H9 (cell line): ENCODE measurements around the gene RC3H1. TPM values are rescaled to one million over a fixed set of nuclear protein-coding genes. Genes with fewer than 3 reads are reported as not detected.

Experiments used
- DNase-seq: peaks from one replicate; pipeline ENCODE4 v3.0.0-alpha.2; 2017
- H2AFZ ChIP-seq: one replicate; pipeline ENCODE4 v1.6.1; 2013; ENCODE audit warnings: mild to moderate bottlenecking, low read length, control low read depth, moderate library complexity
- H2AK5ac ChIP-seq: 2 replicates; pipeline ENCODE4 v1.6.1; 2013; ENCODE audit warnings: low read length, control low read depth, mixed read lengths; ENCODE audit not compliant: insufficient read length
- H2BK120ac ChIP-seq: one replicate; pipeline ENCODE4 v1.6.1; 2013; ENCODE audit warnings: low read depth, mild to moderate bottlenecking, low read length, control low read depth, inconsistent platforms; ENCODE audit not compliant: poor library complexity, severe bottlenecking
- H2BK12ac ChIP-seq: 2 replicates; pipeline ENCODE4 v1.6.1; 2013; ENCODE audit warnings: low read length, control low read depth, mixed read lengths, low read depth; ENCODE audit not compliant: insufficient read length
- H2BK15ac ChIP-seq: 2 replicates; pipeline ENCODE4 v1.6.1; 2013; ENCODE audit warnings: low read depth, low read length, control low read depth
- H2BK20ac ChIP-seq: one replicate; pipeline ENCODE4 v1.6.1; 2013; ENCODE audit warnings: low read depth, mild to moderate bottlenecking, low read length, control low read depth, inconsistent platforms; ENCODE audit not compliant: poor library complexity, severe bottlenecking
- H2BK5ac ChIP-seq: 2 replicates; pipeline ENCODE4 v1.6.1; 2013; ENCODE audit warnings: low read length, control low read depth, mixed read lengths; ENCODE audit not compliant: insufficient read length
- H3K14ac ChIP-seq: 2 replicates; pipeline ENCODE4 v1.6.1; 2013; ENCODE audit warnings: low read length, control low read depth; ENCODE audit not compliant: insufficient read depth
- H3K18ac ChIP-seq: 2 replicates; pipeline ENCODE4 v1.6.1; 2013; ENCODE audit warnings: low read depth, mild to moderate bottlenecking, mixed read lengths, low read length, control low read depth; ENCODE audit not compliant: insufficient read length
- H3K23ac ChIP-seq: 2 replicates; pipeline ENCODE4 v1.6.1; 2013; ENCODE audit warnings: low read length, control low read depth, mixed read lengths, low read depth; ENCODE audit not compliant: insufficient read length
- H3K23me2 ChIP-seq: 2 replicates; pipeline ENCODE4 v1.6.1; 2013; ENCODE audit warnings: low read depth, mild to moderate bottlenecking, mixed read lengths, low read length, control low read depth; ENCODE audit not compliant: insufficient read length, poor library complexity, severe bottlenecking
- H3K27ac ChIP-seq: 2 replicates; pipeline ENCODE4 v1.5.1; 2013; ENCODE audit warnings: low read length, control low read depth, mixed read lengths, low read depth; ENCODE audit not compliant: insufficient read length
- H3K27me3 ChIP-seq: 2 replicates; pipeline ENCODE4 v1.6.1; 2013; ENCODE audit warnings: low read length, control low read depth, inconsistent platforms; ENCODE audit not compliant: insufficient read depth
- H3K4ac ChIP-seq: 2 replicates; pipeline ENCODE4 v1.6.1; 2013; ENCODE audit warnings: low read depth, mild to moderate bottlenecking, control low read depth, inconsistent platforms, low read length, moderate library complexity
- H3K4me1 ChIP-seq: 2 replicates; pipeline ENCODE4 v1.6.1; 2013; ENCODE audit warnings: low read length, control low read depth, inconsistent platforms; ENCODE audit not compliant: insufficient read depth
- H3K4me2 ChIP-seq: 2 replicates; pipeline ENCODE4 v1.6.1; 2013; ENCODE audit warnings: low read length, control low read depth, mixed read lengths; ENCODE audit not compliant: insufficient read length, insufficient read depth
- H3K56ac ChIP-seq: 2 replicates; pipeline ENCODE4 v1.6.1; 2013; ENCODE audit warnings: low read depth, mild to moderate bottlenecking, mixed read lengths, low read length, control low read depth; ENCODE audit not compliant: insufficient read length
- H3K79me1 ChIP-seq: 2 replicates; pipeline ENCODE4 v1.6.1; 2013; ENCODE audit warnings: low read depth, mild to moderate bottlenecking, moderate library complexity, low read length, control low read depth, inconsistent platforms; ENCODE audit not compliant: insufficient read depth, poor library complexity, severe bottlenecking
- H3K79me2 ChIP-seq: 2 replicates; pipeline ENCODE4 v1.6.1; 2013; ENCODE audit warnings: low read length, control low read depth, inconsistent platforms; ENCODE audit not compliant: insufficient read depth
- H3K9ac ChIP-seq: 2 replicates; pipeline ENCODE4 v1.6.1; 2013; ENCODE audit warnings: low read length, control low read depth, mixed read lengths; ENCODE audit not compliant: insufficient read length; ENCODE audit errors: extremely low read depth
- H3K9me3 ChIP-seq: one replicate; pipeline ENCODE4 v1.6.1; 2013; ENCODE audit warnings: low read depth, low read length, inconsistent platforms; ENCODE audit not compliant: control insufficient read depth
- H3T11ph ChIP-seq: one replicate; pipeline ENCODE4 v1.6.1; 2013; ENCODE audit warnings: mild to moderate bottlenecking, low read length, control low read depth, inconsistent platforms
- H4K20me1 ChIP-seq: one replicate; pipeline ENCODE4 v1.6.1; 2013; ENCODE audit not compliant: control insufficient read depth, insufficient read length, insufficient read depth
- H4K5ac ChIP-seq: 2 replicates; pipeline ENCODE4 v1.6.1; 2013; ENCODE audit warnings: low read depth, mild to moderate bottlenecking, mixed read lengths, low read length, control low read depth; ENCODE audit not compliant: insufficient read length
- H4K8ac ChIP-seq: replicated peaks from 2 replicates; pipeline ENCODE4 v1.6.1; 2013; ENCODE audit warnings: low read length, control low read depth, mixed read lengths, low read depth; ENCODE audit not compliant: insufficient read length
- H4K91ac ChIP-seq: 2 replicates; pipeline ENCODE4 v1.6.1; 2013; ENCODE audit warnings: low read depth, mild to moderate bottlenecking, moderate library complexity, mixed read lengths, low read length, control low read depth; ENCODE audit not compliant: insufficient read length
- H3K27ac Mint-ChIP-seq, 3 experiments: 2 replicates in 2 of 3; 3 replicates in 1 of 3; pipeline ENCODE4 v1.8.0; 2020 to 2021; ENCODE audit warnings: mixed read lengths in 3 of 3, mild to moderate bottlenecking in 1 of 3, moderate library complexity in 1 of 3
- H3K27me3 Mint-ChIP-seq: 2 replicates; pipeline ENCODE4 v1.8.0; 2021; ENCODE audit warnings: low read depth, mild to moderate bottlenecking, moderate library complexity, mixed read lengths
- H3K36me3 Mint-ChIP-seq, 3 experiments: 2 replicates in 2 of 3; 3 replicates in 1 of 3; pipeline ENCODE4 v1.8.0; 2020 to 2021; ENCODE audit warnings: low read depth in 3 of 3, mixed read lengths in 3 of 3; ENCODE audit not compliant: insufficient read depth in 1 of 3
- H3K4me1 Mint-ChIP-seq, 2 experiments: 2 replicates each; pipeline ENCODE4 v1.8.0; 2020; ENCODE audit warnings: mixed read lengths in 2 of 2
- H3K4me3 Mint-ChIP-seq, 2 experiments: 2 replicates in 1 of 2; 3 replicates in 1 of 2; pipeline ENCODE4 v1.8.0; 2020 to 2021; ENCODE audit warnings: mild to moderate bottlenecking in 2 of 2, mixed read lengths in 2 of 2, moderate library complexity in 1 of 2
- H3K9me3 Mint-ChIP-seq, 2 experiments: 2 replicates in 1 of 2; 3 replicates in 1 of 2; pipeline ENCODE4 v1.8.0; 2020; ENCODE audit warnings: mild to moderate bottlenecking in 2 of 2, mixed read lengths in 2 of 2, moderate library complexity in 1 of 2
- CTCF ChIP-seq: fragments of 200-600 bp; sonication (generic); conservative IDR thresholded peaks from 3 replicates; pipeline ENCODE4 v1.8.0; 2021; ENCODE audit warnings: antibody characterized with exemption, mild to moderate bottlenecking
- WGBS: extraction: QIAGEN DNeasy Blood & Tissue Kit; methylation state at CpG from one replicate; pipeline ENCODE4 v1.1.7; 2013; ENCODE audit warnings: missing lambda C conversion rate, low lambda C conversion rate, mixed read lengths; ENCODE audit not compliant: insufficient read length; ENCODE audit errors: extremely low coverage; 5-methylcytosine and 5-hydroxymethylcytosine counted together
- total RNA-seq: library from RNA; stranded (reverse); gene quantifications from 2 replicates; pipeline ENCODE4 v1.2.1, GENCODE V29; 2021

RC3H1 gene
- total RNA-seq, 1 experiment from 2014 or later, result 36.1 TPM

- Histone ChIP-seq H3K27me3 (no peaks in the 10 kb centered on the region), H4K8ac (no peak overlapping the region), H4K91ac (no peak overlapping the region), H3K4ac (no peak overlapping the region), H2BK5ac (no peak overlapping the region), H3K9ac (no peak overlapping the region), H2BK15ac (no peak overlapping the region), H3K79me1 (peaks cover 5% of the 10 kb centered on the region), H2BK120ac (no peak overlapping the region), H4K20me1 (no peaks in the 10 kb centered on the region), H2BK12ac (no peak overlapping the region), H3K18ac (no peak overlapping the region), H3T11ph (no peak overlapping the region), H2BK20ac (no peak overlapping the region), H3K79me2 (peaks cover 5% of the 10 kb centered on the region; the same call in 1 of the 2 replicates), H3K4me2 (no peak overlapping the region), H3K27ac (no peak overlapping the region), H3K4me1 (peaks cover 4% of the 10 kb centered on the region; the same call in 1 of the 2 replicates), H3K9me3 (no peaks in the 10 kb centered on the region), H3K23me2 (no peaks in the 10 kb centered on the region), H2AK5ac (no peak overlapping the region), H2AFZ (no peak overlapping the region), H3K56ac (no peak overlapping the region), H3K14ac (no peak overlapping the region), H3K23ac (no peak overlapping the region), H4K5ac (no peak overlapping the region)
- peaks cover 0 to 11% (median 4%) of the 10 kb centered on the region in 3 experiments; a peak in 3 of 7 replicates for H3K36me3 Mint-ChIP-seq
- no peak for DNase-seq
- no CpG with 5 or more reads among the region's 3 CpGs for WGBS
- H3K27ac Mint-ChIP-seq, result no peak overlapping the region
- no peak for TF ChIP-seq CTCF
- peaks cover 17 to 18% of the 10 kb centered on the region in 2 experiments for H3K4me1 Mint-ChIP-seq
- no peak overlapping the region for H3K4me3 Mint-ChIP-seq
- no peaks in the 10 kb centered on the region for H3K9me3 Mint-ChIP-seq
- no peaks in the 10 kb centered on the region for H3K27me3 Mint-ChIP-seq
Observed at GRCh38 chr1:174000371-174000770, 21.8 kb downstream of the RC3H1 start.
